ENCODE measurements around the gene MSANTD4.
A peak's percentile ranks its signal among the peaks of the same experiment; 100 is the strongest.

MSANTD4 gene

DNA sequence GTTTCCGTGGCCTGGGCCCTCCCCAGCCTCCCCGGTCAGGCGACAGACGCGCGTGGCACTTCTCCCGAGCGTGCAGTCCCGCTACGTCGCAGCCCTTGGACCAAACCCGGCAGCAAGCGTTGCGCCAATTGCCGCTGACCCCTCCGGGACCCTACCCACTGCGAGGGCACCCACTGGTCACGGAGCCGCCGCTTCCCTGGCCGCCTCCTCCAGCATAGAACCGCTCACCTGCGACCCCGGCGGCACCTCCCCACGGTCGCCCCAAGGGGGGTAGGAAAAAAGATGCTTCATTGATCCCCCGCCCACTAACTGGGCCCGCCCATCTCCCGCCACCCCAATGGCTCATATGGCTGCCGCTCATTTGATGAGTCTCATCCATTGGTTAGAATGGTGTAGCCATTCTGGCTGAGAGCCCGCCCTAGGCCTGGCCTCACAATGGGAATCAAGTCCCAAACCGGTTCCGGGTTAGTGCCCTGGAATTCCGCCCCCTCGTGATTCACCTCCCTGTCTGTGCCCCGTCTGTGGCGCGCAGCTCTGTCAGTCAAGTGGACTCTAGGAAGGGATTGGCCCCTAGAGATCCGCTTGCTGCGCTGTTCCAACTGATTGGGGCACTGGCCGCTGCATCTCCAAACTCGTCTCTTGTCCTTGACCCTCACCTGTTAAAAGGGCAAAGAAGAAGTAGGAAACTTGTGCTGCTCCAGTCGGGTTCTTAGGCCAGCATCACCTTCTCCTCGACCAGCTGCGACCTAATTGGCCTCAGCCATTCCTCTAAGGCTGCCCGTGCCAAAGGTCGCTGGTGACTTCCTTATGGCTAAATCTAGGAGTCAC, at the start of gene MSANTD4:
Gene MSANTD4, minus strand, starts transcription at position 274 of the 828 bp plus-strand sequence. CDS start 11,323 bp downstream, outside the sequence.
- Histone ChIP-seq H3K36me3 (replicated peaks; ENCODE audit: insufficient read depth, low read length) (no peaks in the 10 kb centered on the region; the same call in 1 of the 2 replicates), H3K79me2 (ENCODE audit: low read length) (peaks cover 32% of the 10 kb centered on the region), H3F3A (ENCODE audit: insufficient read depth, low read length) (peaks cover 6% of the 10 kb centered on the region; the same call in 1 of the 2 replicates), H3K27ac (ENCODE audit: low read length) (peak within 1 kb of the TSS; percentile 60; the same call in 1 of the 2 replicates), H3K9ac (ENCODE audit: low read length) (peak within 1 kb of the TSS; percentile 73), H3K9me3 (replicated peaks; ENCODE audit: insufficient read depth, low read length) (no peaks in the 10 kb centered on the region), H2AFZ (ENCODE audit: low read length) (peak within 1 kb of the TSS; percentile 100), H3K27me3 (replicated peaks; ENCODE audit: insufficient read depth, low read length) (no peaks in the 10 kb centered on the region), H4K20me1 (ENCODE audit: insufficient read depth, low read length) (no peaks in the 10 kb centered on the region), H3K4me2 (ENCODE audit: low read depth, low read length) (peak within 1 kb of the TSS; percentile 82), H3K4me1 (ENCODE audit: low read length) (peaks cover 12% of the 10 kb centered on the region), H3K4me3 (ENCODE audit: low read length) (peak within 1 kb of the TSS; percentile 90), H3K9me2 (replicated peaks; ENCODE audit: insufficient read depth, low read length) (no peaks in the 10 kb centered on the region)
- TF ChIP-seq EZH2 (optimal IDR thresholded peaks at IDR 0.05; ENCODE audit: low read depth, low read length) (no peak), EZH2phosphoT487 (IDR thresholded peaks at IDR 0.05; ENCODE audit: low read length) (no peak)
- TF ChIP-seq, protein P1, sequence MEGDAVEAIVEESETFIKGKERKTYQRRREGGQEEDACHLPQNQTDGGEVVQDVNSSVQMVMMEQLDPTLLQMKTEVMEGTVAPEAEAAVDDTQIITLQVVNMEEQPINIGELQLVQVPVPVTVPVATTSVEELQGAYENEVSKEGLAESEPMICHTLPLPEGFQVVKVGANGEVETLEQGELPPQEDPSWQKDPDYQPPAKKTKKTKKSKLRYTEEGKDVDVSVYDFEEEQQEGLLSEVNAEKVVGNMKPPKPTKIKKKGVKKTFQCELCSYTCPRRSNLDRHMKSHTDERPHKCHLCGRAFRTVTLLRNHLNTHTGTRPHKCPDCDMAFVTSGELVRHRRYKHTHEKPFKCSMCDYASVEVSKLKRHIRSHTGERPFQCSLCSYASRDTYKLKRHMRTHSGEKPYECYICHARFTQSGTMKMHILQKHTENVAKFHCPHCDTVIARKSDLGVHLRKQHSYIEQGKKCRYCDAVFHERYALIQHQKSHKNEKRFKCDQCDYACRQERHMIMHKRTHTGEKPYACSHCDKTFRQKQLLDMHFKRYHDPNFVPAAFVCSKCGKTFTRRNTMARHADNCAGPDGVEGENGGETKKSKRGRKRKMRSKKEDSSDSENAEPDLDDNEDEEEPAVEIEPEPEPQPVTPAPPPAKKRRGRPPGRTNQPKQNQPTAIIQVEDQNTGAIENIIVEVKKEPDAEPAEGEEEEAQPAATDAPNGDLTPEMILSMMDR (IDR thresholded peaks at IDR 0.05; ENCODE audit: low read length), result peak; percentile 7; the same call in 1 of the 2 replicates
- peak; percentile 99 for DNase-seq

- no peak overlapping the region for H3K9ac ChIP-seq (ENCODE audit: low read length)
- no peaks in the 10 kb centered on the region for H3K79me2 ChIP-seq (ENCODE audit: low read length)
- H4K20me1 ChIP-seq (ENCODE audit: insufficient read depth, low read length), result no peaks in the 10 kb centered on the region
- no peaks in the 10 kb centered on the region for H3K9me2 ChIP-seq (replicated peaks; ENCODE audit: insufficient read depth, low read length)
- H3K4me1 ChIP-seq (ENCODE audit: low read length), result no peaks in the 10 kb centered on the region
- no peak overlapping the region for H3K4me2 ChIP-seq (ENCODE audit: low read depth, low read length)
- no peak overlapping the region for H3K4me3 ChIP-seq (ENCODE audit: low read length)
- no peak overlapping the region for H2AFZ ChIP-seq (ENCODE audit: low read length)
- no peaks in the 10 kb centered on the region for H3K9me3 ChIP-seq (replicated peaks; ENCODE audit: insufficient read depth, low read length)
- no peaks in the 10 kb centered on the region for H3K36me3 ChIP-seq (replicated peaks; ENCODE audit: insufficient read depth, low read length)
- no peak for TF ChIP-seq EZH2 (optimal IDR thresholded peaks at IDR 0.05; ENCODE audit: low read depth, low read length)
- TF ChIP-seq EZH2phosphoT487 (IDR thresholded peaks at IDR 0.05; ENCODE audit: low read length), result no peak
- TF ChIP-seq, protein P1 (IDR thresholded peaks at IDR 0.05; ENCODE audit: low read length), result no peak
- H3K27me3 ChIP-seq (replicated peaks; ENCODE audit: insufficient read depth, low read length), result no peaks in the 10 kb centered on the region
- H3F3A ChIP-seq (ENCODE audit: insufficient read depth, low read length), result no peaks in the 10 kb centered on the region
- no peak for DNase-seq
- H3K27ac ChIP-seq (ENCODE audit: low read length), result no peak overlapping the region
Observed at GRCh38 chr11:106070606-106071005, 48.6 kb upstream of the MSANTD4 start.

DNA sequence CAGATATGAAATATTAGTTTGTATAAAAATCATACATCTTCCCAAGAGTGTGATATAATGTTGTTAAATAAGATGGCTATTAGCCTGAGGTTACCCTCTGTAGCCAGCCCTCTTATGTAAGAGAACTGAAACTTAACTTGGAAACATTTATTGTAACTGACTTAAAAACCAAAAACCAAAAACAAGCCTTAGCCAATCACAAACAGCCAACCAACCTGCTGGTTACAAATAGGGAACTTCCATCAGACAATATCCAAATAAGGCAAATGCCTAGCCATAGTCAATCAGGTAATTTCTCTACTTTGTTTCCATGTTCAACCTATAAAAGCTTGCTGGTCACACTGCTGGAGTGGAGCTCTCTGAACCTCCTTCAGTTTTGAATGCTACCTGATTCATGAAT, 41.0 kb upstream of the MSANTD4 start:
- H3K27ac ChIP-seq (ENCODE audit: low read length), result no peak overlapping the region
- no peaks in the 10 kb centered on the region for H4K20me1 ChIP-seq (ENCODE audit: insufficient read depth, low read length)
- H3K9me2 ChIP-seq (replicated peaks; ENCODE audit: insufficient read depth, low read length), result no peaks in the 10 kb centered on the region
- no peaks in the 10 kb centered on the region for H3K79me2 ChIP-seq (ENCODE audit: low read length)
- H3K9me3 ChIP-seq (replicated peaks; ENCODE audit: insufficient read depth, low read length), result no peaks in the 10 kb centered on the region
- H3K9ac ChIP-seq (ENCODE audit: low read length), result no peak overlapping the region
- H2AFZ ChIP-seq (ENCODE audit: low read length), result no peak overlapping the region
- H3K4me1 ChIP-seq (ENCODE audit: low read length), result peaks cover 11% of the 10 kb centered on the region; the same call in 1 of the 2 replicates
- H3K4me2 ChIP-seq (ENCODE audit: low read depth, low read length), result no peak overlapping the region
- H3K4me3 ChIP-seq (ENCODE audit: low read length), result no peak overlapping the region
- H3K36me3 ChIP-seq (replicated peaks; ENCODE audit: insufficient read depth, low read length), result no peaks in the 10 kb centered on the region
- peak; percentile 9 for DNase-seq
- no peaks in the 10 kb centered on the region for H3K27me3 ChIP-seq (replicated peaks; ENCODE audit: insufficient read depth, low read length)
- no peak for TF ChIP-seq EZH2phosphoT487 (IDR thresholded peaks at IDR 0.05; ENCODE audit: low read length)
- no peak for TF ChIP-seq EZH2 (optimal IDR thresholded peaks at IDR 0.05; ENCODE audit: low read depth, low read length)
- TF ChIP-seq, protein P1 (IDR thresholded peaks at IDR 0.05; ENCODE audit: low read length), result no peak
- peaks cover 6% of the 10 kb centered on the region for H3F3A ChIP-seq (ENCODE audit: insufficient read depth, low read length)

All from MM.1S (cell line).